Vagina (tissue), 2 donors: ENCODE results near the gene LHX4. TPM values are rescaled to one million over a fixed set of nuclear protein-coding genes. Genes with fewer than 3 reads are reported as not detected.

Experiments used
- DNase-seq, 2 donors: peaks; one replicate each; pipeline ENCODE4 v3.0.0-alpha.2; 2017; ENCODE audit errors: extremely low spot score in 2 of 2
- H3K27ac ChIP-seq: fragments of 200-600 bp; sonication (generic); one replicate; pipeline ENCODE4 v1.5.1; 2019
- H3K27me3 ChIP-seq: fragments of 200-600 bp; sonication (generic); one replicate; pipeline ENCODE4 v1.5.1; 2019
- H3K36me3 ChIP-seq, 2 donors: fragments of 200-600 bp; sonication (generic); one replicate each; pipeline ENCODE4 v1.5.1; 2017 to 2019
- H3K4me1 ChIP-seq: fragments of 200-600 bp; sonication (generic); one replicate; pipeline ENCODE4 v1.5.1; 2019
- H3K4me3 ChIP-seq, 2 donors: fragments of 200-600 bp; sonication (generic); 1 replicate in 1 of 2; 2 replicates in 1 of 2; pipeline ENCODE4 v1.5.1; 2016 to 2019
- H3K9me3 ChIP-seq: fragments of 200-600 bp; sonication (generic); one replicate; pipeline ENCODE4 v1.5.1; 2019
- CTCF ChIP-seq, 3 experiments: fragments of 450-650 bp in 2 of 3; fragments of 200-600 bp in 1 of 3; sonication (generic) in 1 of 3; IDR thresholded peaks; one replicate each; pipeline ENCODE4 v1.5.1; 2017 to 2019; ENCODE audit warnings: antibody characterized with exemption in 3 of 3, mild to moderate bottlenecking in 2 of 3, moderate library complexity in 2 of 3
- POLR2A ChIP-seq, 2 donors: fragments of 450-650 bp; IDR thresholded peaks; one replicate each; pipeline ENCODE4 v1.6.1; 2017; ENCODE audit warnings: antibody characterized with exemption in 2 of 2, mild to moderate bottlenecking in 2 of 2, moderate library complexity in 2 of 2
- POLR2AphosphoS5 ChIP-seq, 2 donors: sonication (generic); formaldehyde crosslinking; IDR thresholded peaks; one replicate each; pipeline ENCODE4 v1.9.0; 2017; ENCODE audit warnings: antibody characterized with exemption in 2 of 2, mild to moderate bottlenecking in 2 of 2, low read depth in 1 of 2; ENCODE audit not compliant: insufficient read depth in 1 of 2
- intact Hi-C: fragments of 100-400 bp; cut with DNase I; formaldehyde crosslinking; loops from one replicate; pipeline ENCODE4 v1.15.1; 2023
- total RNA-seq: library from RNA; depleted of rRNA; stranded (reverse); fragments of >200 nt; gene quantifications from one replicate; pipeline ENCODE4 v1.2.3, GENCODE V29; 2016

LHX4 gene
- total RNA-seq, 1 donor from 2014 or later, result 0.98 TPM

GRCh38 chr1:180268556-180269075 lies 38.6 kb downstream of the LHX4 start:
- no peaks in the 10 kb centered on the region for H3K4me1 ChIP-seq
- peak; percentile 28 to 37 for DNase-seq
- no peaks in the 10 kb centered on the region for H3K9me3 ChIP-seq
- TF ChIP-seq CTCF (IDR thresholded peaks at IDR 0.05) (no peak), POLR2AphosphoS5 (IDR thresholded peaks at IDR 0.05; ENCODE audit: insufficient read depth in 1 of 2, low read depth in 1 of 2) (no peak), POLR2A (IDR thresholded peaks at IDR 0.05) (no peak)
- no peaks in the 10 kb centered on the region for H3K36me3 ChIP-seq
- H3K27me3 ChIP-seq, result no peaks in the 10 kb centered on the region
- intact Hi-C loops, result no loop called here
- no peak overlapping the region for H3K27ac ChIP-seq
- H3K4me3 ChIP-seq, result no peak overlapping the region

GRCh38 chr1:180269645-180270529 lies 39.8 kb downstream of the LHX4 start:
- H3K4me1 ChIP-seq, result no peaks in the 10 kb centered on the region
- H3K4me3 ChIP-seq, result no peak overlapping the region
- TF ChIP-seq POLR2A (IDR thresholded peaks at IDR 0.05) (no peak), POLR2AphosphoS5 (IDR thresholded peaks at IDR 0.05; ENCODE audit: insufficient read depth in 1 of 2, low read depth in 1 of 2) (no peak), CTCF (IDR thresholded peaks at IDR 0.05) (no peak)
- H3K36me3 ChIP-seq, result no peaks in the 10 kb centered on the region
- intact Hi-C loops, result no loop called here
- no peaks in the 10 kb centered on the region for H3K9me3 ChIP-seq
- no peaks in the 10 kb centered on the region for H3K27me3 ChIP-seq
- peak; percentile 70 to 74 for DNase-seq
- H3K27ac ChIP-seq, result no peak overlapping the region

GRCh38 chr1:180270530-180271271 lies 40.6 kb downstream of the LHX4 start:
- no peaks in the 10 kb centered on the region for H3K4me1 ChIP-seq
- intact Hi-C loops, result no loop called here
- peak; percentile 52 to 74 for DNase-seq

More at GRCh38 chr1:180270530-180271271, 40.6 kb downstream of the LHX4 start:
- H3K27me3 ChIP-seq, result no peaks in the 10 kb centered on the region
- no peak overlapping the region for H3K4me3 ChIP-seq
- H3K9me3 ChIP-seq, result no peaks in the 10 kb centered on the region
- H3K27ac ChIP-seq, result no peak overlapping the region
- no peaks in the 10 kb centered on the region for H3K36me3 ChIP-seq
- no peak for TF ChIP-seq CTCF (IDR thresholded peaks at IDR 0.05)
- no peak for TF ChIP-seq POLR2AphosphoS5 (IDR thresholded peaks at IDR 0.05; ENCODE audit: insufficient read depth in 1 of 2, low read depth in 1 of 2)
- TF ChIP-seq POLR2A (IDR thresholded peaks at IDR 0.05), result no peak
